KMS-11 (cell line): Measurements from ENCODE around the gene FDPS.

ENCODE experiments used
- H2AFZ ChIP-seq: fragments of 200-600 bp; sonication (generic); 2 replicates; pipeline ENCODE4 v1.6.1; 2016; ENCODE audit warnings: antibody characterized with exemption, mixed run types, low read depth
- H3K27ac ChIP-seq: fragments of 200-600 bp; sonication (generic); 2 replicates; pipeline ENCODE4 v1.6.1; 2016; ENCODE audit warnings: mild to moderate bottlenecking, mixed run types
- H3K27me3 ChIP-seq: fragments of 200-600 bp; sonication (generic); 2 replicates; pipeline ENCODE4 v1.6.1; 2017; ENCODE audit warnings: mild to moderate bottlenecking, low read depth, mixed run types, moderate library complexity; ENCODE audit not compliant: insufficient read depth
- H3K36me3 ChIP-seq: fragments of 200-600 bp; sonication (generic); 2 replicates; pipeline ENCODE4 v1.6.1; 2017; ENCODE audit warnings: mild to moderate bottlenecking, mixed run types; ENCODE audit not compliant: insufficient read depth
- H3K4me1 ChIP-seq: fragments of 200-600 bp; sonication (generic); 2 replicates; pipeline ENCODE4 v1.6.1; 2016; ENCODE audit warnings: mild to moderate bottlenecking, low read depth, mixed run types; ENCODE audit not compliant: poor library complexity, severe bottlenecking
- H3K4me2 ChIP-seq: fragments of 200-600 bp; sonication (generic); 2 replicates; pipeline ENCODE4 v1.7.0; 2016; ENCODE audit warnings: mild to moderate bottlenecking, mixed run types
- H3K4me3 ChIP-seq: fragments of 200-600 bp; sonication (generic); IDR thresholded peaks from 2 replicates; pipeline ENCODE4 v1.6.1; 2017; ENCODE audit warnings: low read depth, low read length, mixed read lengths; ENCODE audit not compliant: insufficient read depth
- H3K79me2 ChIP-seq: fragments of 200-600 bp; sonication (generic); 2 replicates; pipeline ENCODE4 v1.6.1; 2016; ENCODE audit warnings: low read depth, mixed run types; ENCODE audit not compliant: insufficient read depth
- H3K9ac ChIP-seq: fragments of 200-600 bp; sonication (generic); 2 replicates; pipeline ENCODE4 v1.6.1; 2016; ENCODE audit warnings: mild to moderate bottlenecking, mixed run types
- H4K20me1 ChIP-seq: fragments of 200-600 bp; sonication (generic); 2 replicates; pipeline ENCODE4 v1.6.1; 2016; ENCODE audit warnings: mild to moderate bottlenecking, mixed run types; ENCODE audit not compliant: insufficient read depth
- CTCF ChIP-seq: fragments of 200-600 bp; sonication (generic); conservative IDR thresholded peaks from 2 replicates; pipeline ENCODE4 v1.6.1; 2017; ENCODE audit warnings: low read depth, mild to moderate bottlenecking, antibody characterized with exemption, low read length, moderate library complexity, mixed read lengths

FDPS gene

GRCh38 chr1:155284476-155284875, 24.2 kb upstream of the FDPS start:
- no peak for TF ChIP-seq CTCF
- no peak overlapping the region for H3K9ac ChIP-seq

GRCh38 chr1:155285063-155285462, 23.6 kb upstream of the FDPS start:
- Histone ChIP-seq H3K4me1 (no peaks in the 10 kb centered on the region), H3K36me3 (no peaks in the 10 kb centered on the region), H3K9ac (no peak overlapping the region), H4K20me1 (no peaks in the 10 kb centered on the region), H3K79me2 (no peaks in the 10 kb centered on the region), H3K4me2 (no peak overlapping the region), H2AFZ (no peak overlapping the region), H3K27ac (no peak overlapping the region), H3K4me3 (no peak overlapping the region), H3K27me3 (peaks cover 12% of the 10 kb centered on the region; the same call in 1 of the 2 replicates)
- TF ChIP-seq CTCF = no peak

More at GRCh38 chr1:155284476-155284875, 24.2 kb upstream of the FDPS start:
- no peaks in the 10 kb centered on the region for H3K4me1 ChIP-seq
- H3K36me3 ChIP-seq = no peaks in the 10 kb centered on the region
- H4K20me1 ChIP-seq = no peaks in the 10 kb centered on the region
- H3K27me3 ChIP-seq = peaks cover 9% of the 10 kb centered on the region; the same call in 1 of the 2 replicates
- H3K4me3 ChIP-seq = no peak overlapping the region
- no peak overlapping the region for H3K27ac ChIP-seq
- no peak overlapping the region for H2AFZ ChIP-seq
- no peaks in the 10 kb centered on the region for H3K79me2 ChIP-seq
- H3K4me2 ChIP-seq = no peak overlapping the region

GRCh38 chr1:155285631-155286044, 23.0 kb upstream of the FDPS start:
- Histone ChIP-seq H3K27me3 (peaks cover 12% of the 10 kb centered on the region; the same call in 1 of the 2 replicates), H3K9ac (no peak overlapping the region), H3K27ac (no peak overlapping the region), H3K4me3 (no peak overlapping the region), H3K4me2 (no peak overlapping the region), H3K36me3 (no peaks in the 10 kb centered on the region), H3K79me2 (no peaks in the 10 kb centered on the region), H2AFZ (no peak overlapping the region), H4K20me1 (no peaks in the 10 kb centered on the region), H3K4me1 (no peaks in the 10 kb centered on the region)
- no peak for TF ChIP-seq CTCF

GRCh38 chr1:155286544-155286943, 22.1 kb upstream of the FDPS start:
- Histone ChIP-seq H3K9ac (no peak overlapping the region), H3K27me3 (peaks cover 18% of the 10 kb centered on the region; the same call in 1 of the 2 replicates), H3K27ac (no peak overlapping the region), H4K20me1 (no peaks in the 10 kb centered on the region), H2AFZ (no peak overlapping the region), H3K36me3 (no peaks in the 10 kb centered on the region), H3K4me2 (no peak overlapping the region), H3K79me2 (no peaks in the 10 kb centered on the region), H3K4me3 (no peak overlapping the region), H3K4me1 (no peaks in the 10 kb centered on the region)
- TF ChIP-seq CTCF = no peak
